ENCODE data around the gene CPA2. TPM values are rescaled to one million over a fixed set of nuclear protein-coding genes. Genes with fewer than 3 reads are reported as not detected.

Gene CPA2
- polyA plus RNA-seq, 4 donors = 12.9 to 25.4 (median 15.1) TPM

DNA sequence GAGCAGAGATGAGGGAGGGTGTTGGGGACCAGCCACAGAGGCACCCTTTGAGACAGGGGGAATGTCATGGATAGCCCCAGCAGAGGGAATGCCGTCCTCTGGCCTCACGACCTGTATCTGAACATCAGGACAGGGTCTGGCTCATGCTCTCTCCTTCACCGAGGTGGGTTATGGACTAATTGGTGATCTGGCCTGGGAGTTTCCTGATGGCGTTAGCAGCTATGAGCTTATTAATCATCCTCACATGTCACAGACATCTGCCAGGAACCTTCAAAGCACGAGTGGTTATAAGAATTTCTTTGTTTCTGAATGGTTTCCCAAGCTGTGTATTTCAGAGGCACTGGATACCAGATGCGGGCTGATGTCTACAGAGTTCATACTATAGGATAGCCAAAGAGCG, 33.2 kb downstream of the CPA2 start:
- Histone ChIP-seq H3K9me3 (ENCODE audit: control insufficient read depth in 2 of 2, insufficient read depth in 1 of 2, low read depth in 1 of 2, low read length in 1 of 2) (no peaks in the 10 kb centered on the region), H3K27me3 (ENCODE audit: control insufficient read depth in 3 of 3, insufficient read depth in 3 of 3, low read length in 3 of 3) (no peaks in the 10 kb centered on the region), H3K36me3 (ENCODE audit: control insufficient read depth in 3 of 3, insufficient read depth in 2 of 3, low read depth in 1 of 3, low read length in 3 of 3) (no peaks in the 10 kb centered on the region), H3K4me3 (ENCODE audit: low read depth in 1 of 3, low read length in 3 of 3) (no peak overlapping the region), H3K27ac (ENCODE audit: low read depth in 1 of 3, low read length in 2 of 3) (no peak overlapping the region), H3K4me1 (ENCODE audit: control insufficient read depth in 3 of 3, insufficient read depth in 2 of 3, low read depth in 1 of 3, low read length in 2 of 3) (no peaks in the 10 kb centered on the region)
- no peak for DNase-seq
- WGBS, 3 donors = 84 to 89% (median 86%) methylated on average over 7 of the region's 7 CpGs
- FAIRE-seq = no peak

DNA sequence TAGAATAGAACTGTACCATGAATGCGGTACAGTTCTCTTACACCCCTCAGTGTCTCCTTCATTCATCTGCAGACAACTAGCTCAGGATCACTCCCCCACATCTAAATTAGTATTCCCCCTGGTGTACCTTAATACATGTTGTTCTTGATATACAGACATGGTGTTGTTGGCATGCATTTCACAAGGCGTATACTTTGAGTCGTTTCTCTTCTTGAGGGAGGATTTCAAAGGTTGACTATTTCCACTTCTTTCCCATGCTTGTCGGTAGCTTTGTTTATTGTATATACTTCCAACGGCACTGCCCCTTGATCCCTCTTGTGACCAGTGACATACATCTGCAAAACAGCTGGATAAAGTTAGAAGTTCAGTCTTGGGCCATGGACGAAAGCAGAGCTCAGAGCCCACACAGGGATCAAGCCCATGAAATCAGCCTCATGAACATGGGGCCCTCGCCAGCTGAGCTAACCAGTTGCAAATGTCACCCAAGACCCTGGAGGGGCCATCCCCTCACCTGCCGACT, 34.9 kb downstream of the CPA2 start:
- no peak overlapping the region for H3K27ac ChIP-seq (ENCODE audit: low read depth in 1 of 3, low read length in 2 of 3)
- no peaks in the 10 kb centered on the region for H3K27me3 ChIP-seq (ENCODE audit: control insufficient read depth in 3 of 3, insufficient read depth in 3 of 3, low read length in 3 of 3)
- FAIRE-seq (no peak), DNase-seq (no peak)
- no peak overlapping the region for H3K4me3 ChIP-seq (ENCODE audit: low read depth in 1 of 3, low read length in 3 of 3)
- H3K36me3 ChIP-seq (ENCODE audit: control insufficient read depth in 3 of 3, insufficient read depth in 2 of 3, low read depth in 1 of 3, low read length in 3 of 3) = no peaks in the 10 kb centered on the region
- H3K4me1 ChIP-seq (ENCODE audit: control insufficient read depth in 3 of 3, insufficient read depth in 2 of 3, low read depth in 1 of 3, low read length in 2 of 3) = no peaks in the 10 kb centered on the region
- no peaks in the 10 kb centered on the region for H3K9me3 ChIP-seq (ENCODE audit: control insufficient read depth in 2 of 2, insufficient read depth in 1 of 2, low read depth in 1 of 2, low read length in 1 of 2)
- WGBS, 3 donors = 70 to 84% (median 82%) methylated on average over 8 of the region's 8 CpGs

DNA sequence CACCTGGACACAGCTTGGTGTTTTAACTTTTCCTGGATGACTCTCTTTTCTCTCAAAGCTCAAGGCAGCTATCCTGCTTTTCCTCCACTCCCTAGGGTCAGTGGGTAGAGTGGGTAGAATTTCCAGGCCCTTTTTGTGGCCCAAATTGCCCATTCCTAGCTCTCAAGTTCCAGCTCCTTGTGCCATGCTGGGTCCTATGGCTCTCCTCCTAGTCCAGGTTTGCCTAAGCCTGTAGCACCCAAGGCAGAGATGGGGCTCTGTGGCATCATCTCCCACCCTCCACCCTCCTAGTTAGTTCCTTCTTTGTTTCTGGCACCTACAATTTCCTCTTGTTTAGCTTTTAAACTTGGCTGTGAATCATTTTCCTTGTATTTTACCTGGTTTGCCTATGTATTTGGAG, 36.0 kb downstream of the CPA2 start:
- FAIRE-seq (no peak), DNase-seq (no peak)
- no peaks in the 10 kb centered on the region for H3K9me3 ChIP-seq (ENCODE audit: control insufficient read depth in 2 of 2, insufficient read depth in 1 of 2, low read depth in 1 of 2, low read length in 1 of 2)
- H3K4me1 ChIP-seq (ENCODE audit: control insufficient read depth in 3 of 3, insufficient read depth in 2 of 3, low read depth in 1 of 3, low read length in 2 of 3) = no peaks in the 10 kb centered on the region
- no peak overlapping the region for H3K27ac ChIP-seq (ENCODE audit: low read depth in 1 of 3, low read length in 2 of 3)
- no peaks in the 10 kb centered on the region for H3K36me3 ChIP-seq (ENCODE audit: control insufficient read depth in 3 of 3, insufficient read depth in 2 of 3, low read depth in 1 of 3, low read length in 3 of 3)
- no peaks in the 10 kb centered on the region for H3K27me3 ChIP-seq (ENCODE audit: control insufficient read depth in 3 of 3, insufficient read depth in 3 of 3, low read length in 3 of 3)
- H3K4me3 ChIP-seq (ENCODE audit: low read depth in 1 of 3, low read length in 3 of 3) = no peak overlapping the region

DNA sequence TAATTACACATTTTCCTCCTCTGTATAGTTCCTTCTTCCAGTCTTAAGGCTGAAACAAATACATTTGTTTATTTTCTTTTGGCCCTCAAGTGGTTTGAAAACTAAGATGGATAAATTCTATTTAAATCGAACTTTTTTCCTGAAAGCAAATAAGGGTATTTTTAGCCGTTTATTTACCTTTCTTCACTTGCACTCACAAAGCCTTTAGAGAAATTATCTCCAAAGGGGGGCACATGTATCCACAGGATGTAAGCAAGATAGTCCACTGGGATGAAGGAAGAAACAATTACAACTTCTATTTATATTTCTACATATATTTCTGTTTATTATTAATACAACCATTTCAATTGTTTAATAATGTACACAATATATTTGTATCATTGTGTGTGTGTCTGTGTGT, 36.5 kb downstream of the CPA2 start:
- Histone ChIP-seq H3K27me3 (ENCODE audit: control insufficient read depth in 3 of 3, insufficient read depth in 3 of 3, low read length in 3 of 3) (no peaks in the 10 kb centered on the region), H3K9me3 (ENCODE audit: control insufficient read depth in 2 of 2, insufficient read depth in 1 of 2, low read depth in 1 of 2, low read length in 1 of 2) (no peaks in the 10 kb centered on the region), H3K4me1 (ENCODE audit: control insufficient read depth in 3 of 3, insufficient read depth in 2 of 3, low read depth in 1 of 3, low read length in 2 of 3) (no peaks in the 10 kb centered on the region), H3K27ac (ENCODE audit: low read depth in 1 of 3, low read length in 2 of 3) (no peak overlapping the region), H3K4me3 (ENCODE audit: low read depth in 1 of 3, low read length in 3 of 3) (no peak overlapping the region), H3K36me3 (ENCODE audit: control insufficient read depth in 3 of 3, insufficient read depth in 2 of 3, low read depth in 1 of 3, low read length in 3 of 3) (no peaks in the 10 kb centered on the region)
- 47 to 75% (median 66%) methylated on average over 2 of the region's 2 CpGs for WGBS, 3 donors
- DNase-seq (no peak), FAIRE-seq (no peak)

DNA sequence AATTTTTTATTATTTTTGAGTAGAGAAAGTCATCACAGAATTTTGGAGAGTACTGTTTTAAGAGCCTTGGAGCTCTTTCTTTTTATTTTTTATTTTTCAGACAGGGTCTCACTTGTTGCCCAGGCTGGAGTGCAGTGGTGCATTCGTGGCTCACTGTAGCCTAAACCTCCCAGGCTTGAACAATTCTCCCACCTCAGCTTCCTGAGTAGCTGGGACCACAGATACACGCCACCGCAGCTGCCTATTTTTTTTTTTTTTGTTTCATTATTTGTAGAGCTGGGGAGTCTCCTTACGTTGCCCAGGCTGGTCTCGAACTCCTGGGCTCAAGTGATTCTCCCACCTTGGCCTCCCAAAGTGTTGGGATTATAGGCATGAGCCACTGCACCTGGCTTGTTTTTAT, 36.9 kb downstream of the CPA2 start:
- Histone ChIP-seq H3K36me3 (ENCODE audit: control insufficient read depth in 3 of 3, insufficient read depth in 2 of 3, low read depth in 1 of 3, low read length in 3 of 3) (no peaks in the 10 kb centered on the region), H3K27ac (ENCODE audit: low read depth in 1 of 3, low read length in 2 of 3) (no peak overlapping the region), H3K4me3 (ENCODE audit: low read depth in 1 of 3, low read length in 3 of 3) (no peak overlapping the region), H3K4me1 (ENCODE audit: control insufficient read depth in 3 of 3, insufficient read depth in 2 of 3, low read depth in 1 of 3, low read length in 2 of 3) (no peaks in the 10 kb centered on the region), H3K27me3 (ENCODE audit: control insufficient read depth in 3 of 3, insufficient read depth in 3 of 3, low read length in 3 of 3) (no peaks in the 10 kb centered on the region), H3K9me3 (ENCODE audit: control insufficient read depth in 2 of 2, insufficient read depth in 1 of 2, low read depth in 1 of 2, low read length in 1 of 2) (no peaks in the 10 kb centered on the region)
- DNase-seq = no peak
- FAIRE-seq = no peak
- 69 to 72% (median 70%) methylated on average over 5 of the region's 5 CpGs for WGBS, 3 donors

DNA sequence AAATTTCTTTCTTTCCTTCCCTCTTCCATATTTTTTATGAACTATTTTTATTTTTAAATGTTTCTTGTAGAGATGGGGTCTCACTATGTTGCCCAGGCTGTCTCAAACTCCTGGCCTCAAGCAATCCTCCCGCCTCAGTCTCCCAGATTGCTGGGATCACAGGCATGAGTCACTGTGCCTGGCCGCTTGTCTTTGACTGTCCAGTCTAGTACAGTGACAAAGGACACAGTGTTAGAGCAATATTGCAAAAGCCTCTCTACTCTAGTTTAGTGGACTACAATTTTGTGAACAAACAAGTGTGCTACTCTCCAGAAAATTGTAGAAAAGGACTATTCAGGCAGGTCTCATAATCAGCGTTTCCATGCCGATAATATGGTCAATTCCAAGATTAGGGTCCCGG, 37.3 kb downstream of the CPA2 start:
- Histone ChIP-seq H3K9me3 (ENCODE audit: control insufficient read depth in 2 of 2, insufficient read depth in 1 of 2, low read depth in 1 of 2, low read length in 1 of 2) (no peaks in the 10 kb centered on the region), H3K36me3 (ENCODE audit: control insufficient read depth in 3 of 3, insufficient read depth in 2 of 3, low read depth in 1 of 3, low read length in 3 of 3) (no peaks in the 10 kb centered on the region), H3K4me1 (ENCODE audit: control insufficient read depth in 3 of 3, insufficient read depth in 2 of 3, low read depth in 1 of 3, low read length in 2 of 3) (no peaks in the 10 kb centered on the region), H3K27me3 (ENCODE audit: control insufficient read depth in 3 of 3, insufficient read depth in 3 of 3, low read length in 3 of 3) (no peaks in the 10 kb centered on the region), H3K4me3 (ENCODE audit: low read depth in 1 of 3, low read length in 3 of 3) (no peak overlapping the region), H3K27ac (ENCODE audit: low read depth in 1 of 3, low read length in 2 of 3) (no peak overlapping the region)
- DNase-seq (no peak), FAIRE-seq (no peak)
- WGBS, 3 donors = 77 to 84% (median 78%) methylated on average over 5 of the region's 5 CpGs

DNA sequence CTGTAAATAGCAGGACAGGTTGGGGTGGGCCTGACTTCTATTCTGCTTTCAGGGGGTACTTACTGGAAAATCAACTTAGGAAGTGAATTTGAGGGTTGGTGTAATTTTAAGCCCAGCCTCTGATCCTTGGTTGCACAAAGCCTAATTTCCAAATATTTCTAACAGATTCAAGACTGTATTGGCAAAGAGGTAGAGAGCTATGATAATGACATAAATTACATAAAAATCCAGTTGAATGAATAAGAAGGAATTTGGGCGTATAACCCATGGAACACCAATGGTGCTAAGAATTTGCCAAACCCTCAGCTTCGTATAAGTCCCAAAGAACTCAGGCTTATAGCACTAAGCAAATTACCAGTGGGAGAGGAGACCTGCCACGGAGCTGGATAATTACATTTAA, 38.2 kb downstream of the CPA2 start:
- no peak for DNase-seq
- whole genome bisulfite sequencing, 3 donors = 91 to 97% (median 92%) methylated on average over 3 of the region's 3 CpGs
- Histone ChIP-seq H3K36me3 (ENCODE audit: control insufficient read depth in 3 of 3, insufficient read depth in 2 of 3, low read depth in 1 of 3, low read length in 3 of 3) (no peaks in the 10 kb centered on the region), H3K27ac (ENCODE audit: low read depth in 1 of 3, low read length in 2 of 3) (no peak overlapping the region), H3K27me3 (ENCODE audit: control insufficient read depth in 3 of 3, insufficient read depth in 3 of 3, low read length in 3 of 3) (no peaks in the 10 kb centered on the region), H3K4me3 (ENCODE audit: low read depth in 1 of 3, low read length in 3 of 3) (no peak overlapping the region), H3K4me1 (ENCODE audit: control insufficient read depth in 3 of 3, insufficient read depth in 2 of 3, low read depth in 1 of 3, low read length in 2 of 3) (no peaks in the 10 kb centered on the region), H3K9me3 (ENCODE audit: control insufficient read depth in 2 of 2, insufficient read depth in 1 of 2, low read depth in 1 of 2, low read length in 1 of 2) (no peaks in the 10 kb centered on the region)
- no peak for FAIRE-seq

DNA sequence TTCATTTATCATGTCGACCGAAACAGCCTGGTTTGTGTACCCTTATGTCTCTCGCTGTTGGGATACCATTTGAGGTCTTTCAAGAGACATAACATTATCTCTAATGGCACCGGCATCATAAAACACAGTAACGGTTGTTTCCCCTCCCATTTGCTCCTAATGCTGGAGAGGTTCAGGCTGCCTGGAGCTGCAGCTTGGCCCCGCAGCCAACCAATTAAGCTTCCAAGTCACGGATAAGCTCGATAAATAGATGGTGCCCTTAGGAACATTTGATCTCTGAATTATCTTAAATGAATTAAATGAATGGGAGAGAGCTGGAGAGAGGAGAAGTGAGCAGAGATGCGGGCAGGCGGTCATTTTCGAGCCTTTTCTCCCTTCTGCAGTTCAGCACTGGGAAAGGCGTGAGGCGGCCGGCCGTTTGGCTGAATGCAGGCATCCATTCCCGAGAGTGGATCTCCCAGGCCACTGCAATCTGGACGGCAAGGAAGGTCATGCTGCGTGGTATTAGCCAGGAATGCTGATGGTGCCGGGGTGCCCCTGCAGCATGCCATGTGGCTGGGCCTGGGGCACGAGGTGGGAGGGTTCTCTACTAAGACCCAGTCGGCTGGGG, 38.9 kb downstream of the CPA2 start:
- 82 to 87% (median 86%) methylated on average over 21 of the region's 21 CpGs for WGBS, 3 donors

DNA sequence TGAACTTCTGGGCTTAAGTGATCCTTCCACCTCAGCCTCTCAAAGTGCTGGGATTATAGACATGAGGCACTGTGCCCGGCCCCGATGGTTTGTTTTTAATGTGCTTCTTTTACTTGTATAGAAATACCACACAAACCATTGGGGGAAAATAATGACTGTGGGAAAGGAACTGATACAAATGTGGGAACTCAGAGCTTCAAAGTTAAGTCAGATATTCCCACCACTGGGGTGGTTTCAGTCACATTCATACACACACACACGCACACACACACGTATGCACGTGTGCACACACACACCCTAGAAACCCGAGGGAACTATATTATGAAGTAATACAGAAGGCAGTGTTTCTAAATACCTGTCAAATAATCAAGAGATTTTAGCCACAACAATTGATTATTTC, 43.3 kb downstream of the CPA2 start:
- Histone ChIP-seq H3K27ac (ENCODE audit: low read depth in 1 of 3, low read length in 2 of 3) (no peak overlapping the region), H3K9me3 (ENCODE audit: control insufficient read depth in 2 of 2, insufficient read depth in 1 of 2, low read depth in 1 of 2, low read length in 1 of 2) (peaks cover 0 to 5% of the 10 kb centered on the region in 2 donors), H3K36me3 (ENCODE audit: control insufficient read depth in 3 of 3, insufficient read depth in 2 of 3, low read depth in 1 of 3, low read length in 3 of 3) (no peaks in the 10 kb centered on the region), H3K27me3 (ENCODE audit: control insufficient read depth in 3 of 3, insufficient read depth in 3 of 3, low read length in 3 of 3) (no peaks in the 10 kb centered on the region), H3K4me3 (ENCODE audit: low read depth in 1 of 3, low read length in 3 of 3) (no peak overlapping the region), H3K4me1 (ENCODE audit: control insufficient read depth in 3 of 3, insufficient read depth in 2 of 3, low read depth in 1 of 3, low read length in 2 of 3) (no peaks in the 10 kb centered on the region)
- FAIRE-seq (no peak), DNase-seq (no peak)
- 64 to 89% (median 66%) methylated on average over 6 of the region's 6 CpGs for WGBS, 3 donors

More for the DNA sequence above, 38.9 kb downstream of the CPA2 start:
- Histone ChIP-seq H3K4me1 (ENCODE audit: control insufficient read depth in 3 of 3, insufficient read depth in 2 of 3, low read depth in 1 of 3, low read length in 2 of 3) (no peaks in the 10 kb centered on the region), H3K36me3 (ENCODE audit: control insufficient read depth in 3 of 3, insufficient read depth in 2 of 3, low read depth in 1 of 3, low read length in 3 of 3) (no peaks in the 10 kb centered on the region), H3K9me3 (ENCODE audit: control insufficient read depth in 2 of 2, insufficient read depth in 1 of 2, low read depth in 1 of 2, low read length in 1 of 2) (no peaks in the 10 kb centered on the region), H3K27me3 (ENCODE audit: control insufficient read depth in 3 of 3, insufficient read depth in 3 of 3, low read length in 3 of 3) (no peaks in the 10 kb centered on the region), H3K4me3 (ENCODE audit: low read depth in 1 of 3, low read length in 3 of 3) (no peak overlapping the region), H3K27ac (ENCODE audit: low read depth in 1 of 3, low read length in 2 of 3) (no peak overlapping the region)
- FAIRE-seq (no peak), DNase-seq (no peak)
